GM12878 (cell line): ENCODE data around the gene IGF1R. TPM values are rescaled to one million over a fixed set of nuclear protein-coding genes. Genes with fewer than 3 reads are reported as not detected.

Experiments used
- ATAC-seq: fragments of 200-7000 bp; cut with Tn5 transposase; 3 replicates; pipeline ENCODE4 v1.9.1; 2020; ENCODE audit warnings: mild to moderate bottlenecking, moderate library complexity
- BruUV-seq: library from RNA; stranded (reverse); fragments of 400-500 nt; replicated peaks from 2 replicates; lab custom pipeline; 2021; lab: Mats Ljungman, UMichigan
- CTCF ChIA-PET: fragments of 300-600 bp; sonication (Branson Sonifier 250); formaldehyde crosslinking; extraction: SDS; loops from one replicate; lab custom pipeline; 2021; ENCODE audit warnings: inconsistent platforms; lab: Yijun Ruan, JAX
- POLR2A ChIA-PET: fragments of 350-600 bp; formaldehyde crosslinking; extraction: SDS; loops from one replicate; lab custom pipeline; 2021; ENCODE audit warnings: inconsistent platforms; lab: Charles Lee
- RAD21 ChIA-PET: fragments of 300-600 bp; sonication (Branson Sonifier 250); formaldehyde crosslinking; loops from one replicate; lab custom pipeline; 2023; ENCODE audit warnings: antibody characterized with exemption; ENCODE audit not compliant: unreplicated experiment; lab: Charles Lee
- SMC1A ChIA-PET: fragments of 300-600 bp; sonication (Branson Sonifier 250); formaldehyde crosslinking; loops from one replicate; lab custom pipeline; 2023; ENCODE audit not compliant: unreplicated experiment, uncharacterized antibody; lab: Charles Lee
- DNase-seq: peaks from one replicate; pipeline ENCODE4 v3.0.0-alpha.2; 2011; ENCODE audit warnings: low read depth, low spot score
- FAIRE-seq: peaks from 3 replicates; lab custom pipeline; 2011; peaks lifted over from hg19 to GRCh38; lab: Jason Lieb, UNC
- H2AFZ ChIP-seq: 2 replicates; pipeline ENCODE4 v1.6.0; 2011; ENCODE audit warnings: low read depth, low read length, control low read depth; ENCODE audit not compliant: control insufficient read depth
- H3K27ac ChIP-seq: 2 replicates; pipeline ENCODE4 v1.5.1; 2011; ENCODE audit warnings: control low read depth; ENCODE audit not compliant: control insufficient read depth, insufficient read depth
- H3K27me3 ChIP-seq, 2 experiments: replicated peaks in 1 of 2; 2 replicates each; pipeline versions ENCODE4 v1.6.0 to v1.6.1; 2011; ENCODE audit warnings: low read length in 1 of 2; ENCODE audit not compliant: control insufficient read depth in 2 of 2, insufficient read depth in 2 of 2
- H3K36me3 ChIP-seq, 2 experiments: 2 replicates each; pipeline ENCODE4 v1.5.1; 2011; ENCODE audit warnings: low read length in 1 of 2; ENCODE audit not compliant: control insufficient read depth in 2 of 2, insufficient read depth in 2 of 2
- H3K4me1 ChIP-seq: 2 replicates; pipeline ENCODE4 v1.6.1; 2011; ENCODE audit warnings: mild to moderate bottlenecking, low read length, moderate library complexity, mixed read lengths; ENCODE audit not compliant: control insufficient read depth, insufficient read depth
- H3K4me2 ChIP-seq: 2 replicates; pipeline ENCODE4 v1.6.0; 2011; ENCODE audit warnings: control low read depth; ENCODE audit not compliant: control insufficient read depth, insufficient read depth
- H3K4me3 ChIP-seq: fragments of 200-600 bp; sonication (generic); 2 replicates; pipeline ENCODE4 v1.5.1; 2016
- H3K79me2 ChIP-seq: 2 replicates; pipeline ENCODE4 v1.6.0; 2011; ENCODE audit warnings: low read length; ENCODE audit not compliant: control insufficient read depth, insufficient read depth
- H3K9ac ChIP-seq: 2 replicates; pipeline ENCODE4 v1.8.0; 2011; ENCODE audit warnings: low read length, control low read depth, mixed read lengths; ENCODE audit not compliant: control insufficient read depth, insufficient read depth
- H3K9me3 ChIP-seq: replicated peaks from 3 replicates; pipeline ENCODE4 v1.5.1; 2011; ENCODE audit warnings: mild to moderate bottlenecking, low read length; ENCODE audit not compliant: control insufficient read depth, insufficient read depth
- H4K20me1 ChIP-seq: 2 replicates; pipeline ENCODE4 v1.6.0; 2011; ENCODE audit not compliant: control insufficient read depth, insufficient read depth
- HDAC2 ChIP-seq: fragments of 200-600 bp; sonication (generic); IDR thresholded peaks from 2 replicates; pipeline ENCODE4 v1.6.1; 2017
- MTA3 ChIP-seq: IDR thresholded peaks from 2 replicates; pipeline ENCODE4 v1.6.1; 2012; ENCODE audit warnings: low read length, inconsistent platforms, borderline replicate concordance
- SIN3A ChIP-seq: IDR thresholded peaks from 2 replicates; pipeline ENCODE4 v1.6.1; 2012; ENCODE audit warnings: low read depth, low read length, improper control_type of control experiment
- WGBS: methylation state at CpG from one replicate; pipeline ENCODE4 v1.1.6; 2016; ENCODE audit warnings: low lambda C conversion rate; ENCODE audit not compliant: insufficient replicate concordance, insufficient coverage; ENCODE audit errors: missing lambda C conversion rate; 5-methylcytosine and 5-hydroxymethylcytosine counted together
- in situ Hi-C: fragments of 300-500 bp; cut with MboI; formaldehyde crosslinking; loops from 9 replicates; pipeline ENCODE4 v1.14.3; 2018; ENCODE audit warnings: mixed read lengths
- intact Hi-C: fragments of 100-400 bp; cut with micrococcal nuclease; formaldehyde crosslinking; loops from one replicate; pipeline ENCODE4 v1.14.2; 2022; ENCODE audit not compliant: unreplicated experiment
- polyA plus RNA-seq, 11 experiments: library from polyadenylated mRNA; depleted of rRNA in 4 of 11; unstranded in 6 of 11; stranded (reverse) in 5 of 11; fragments of >200 nt; fragmentation: Nextera tagmentation in 4 of 11; fragmentation: Illumina TruSeq in 1 of 11; extraction: Ambion mirVana in 4 of 11; extraction: Trizol in 1 of 11; gene quantifications; 1 replicate in 1 of 11; 2 replicates in 10 of 11; pipeline versions ENCODE4 v1.2.1 to v1.2.3, GENCODE V29; 2011 to 2016; ENCODE audit warnings: inconsistent platforms in 2 of 11, missing spikeins in 2 of 11, low read depth in 1 of 11
- total RNA-seq, 4 experiments: library from RNA; depleted of rRNA in 3 of 4; stranded (reverse); fragments of >200 nt in 3 of 4; fragmentation: Illumina TruSeq in 1 of 4; extraction: Trizol in 1 of 4; gene quantifications; 2 replicates each; pipeline versions ENCODE4 v1.2.1 to v1.2.3, GENCODE V29; 2013 to 2021
- TF ChIP-seq, protein P1 (sequence below): fragments of 450-650 bp; IDR thresholded peaks from 2 replicates; pipeline ENCODE4 v1.6.1; 2017; ENCODE audit warnings: mild to moderate bottlenecking, low read depth, inconsistent platforms; ENCODE audit not compliant: poor library complexity, severe bottlenecking

Gene IGF1R
- total and polyA plus RNA-seq, 10 of the 15 experiments (the other 5 are each of a cell fraction or from before 2014, with no cell fraction given) = 0.03 to 2.7 (median 0.66) TPM

DNA sequence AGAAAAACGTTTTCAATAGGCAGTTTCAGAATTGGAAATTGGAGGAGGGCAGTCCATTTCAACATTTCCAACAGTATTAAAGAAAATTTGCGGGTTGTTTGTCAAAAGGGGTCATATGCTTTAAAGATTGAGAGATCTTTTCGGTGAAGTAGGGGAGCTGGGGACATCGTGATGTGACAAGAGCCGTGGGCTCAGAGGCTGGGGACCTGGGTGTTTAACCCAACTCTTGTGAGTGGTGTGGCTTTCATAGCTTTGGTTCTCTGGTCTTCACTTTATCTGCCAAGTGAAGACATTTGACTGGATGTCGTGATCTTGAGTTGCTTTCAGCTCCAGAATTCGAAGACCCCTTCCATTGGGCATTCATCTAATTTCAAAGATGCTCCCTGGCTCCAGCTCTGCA is 226.0 kb downstream of the IGF1R start:
- H3K79me2 ChIP-seq = no peaks in the 10 kb centered on the region

More for the DNA sequence above, 226.0 kb downstream of the IGF1R start:
- peaks cover 5% of the 10 kb centered on the region; the same call in 1 of the 2 replicates for H3K4me1 ChIP-seq
- POLR2A ChIA-PET = interaction anchor here (0.7 kb wide), 1 partner anchor 8 kb away, joined by 4 read pairs; no protein-coding TSS in a partner anchor
- SMC1A ChIA-PET = interaction anchor here (0.6 to 1.9 kb wide), 5 partner anchors 31 to 230 kb away, joined by 3 to 6 read pairs (median 3); no protein-coding TSS in a partner anchor
- RAD21 ChIA-PET = interaction anchor here (0.7 to 1.0 kb wide), 2 partner anchors 187 to 202 kb away, joined by 3 to 4 read pairs; no protein-coding TSS in a partner anchor
- no peak overlapping the region for H3K9ac ChIP-seq
- H3K27ac ChIP-seq = no peak overlapping the region
- H4K20me1 ChIP-seq = no peaks in the 10 kb centered on the region
- intact Hi-C loops = no loop called here
- FAIRE-seq (no peak), DNase-seq (no peak), ATAC-seq (no peak)
- no TSS peak for BruUV-seq
- CTCF ChIA-PET = interaction anchor here (1.1 to 5.4 kb wide), 5 partner anchors 7 to 339 kb away, joined by 3 to 26 read pairs (median 3); no protein-coding TSS in a partner anchor
- H3K4me3 ChIP-seq = no peak overlapping the region
- no peak overlapping the region for H2AFZ ChIP-seq
- no peaks in the 10 kb centered on the region for H3K9me3 ChIP-seq
- WGBS = 48% methylated on average over 7 of the region's 7 CpGs
- 0 out of 2 replicates have a peak overlapping the region, but pooled peaks have one; percentile 9 for H3K4me2 ChIP-seq
- H3K27me3 ChIP-seq = no peaks in the 10 kb centered on the region
- TF ChIP-seq, protein P1, sequence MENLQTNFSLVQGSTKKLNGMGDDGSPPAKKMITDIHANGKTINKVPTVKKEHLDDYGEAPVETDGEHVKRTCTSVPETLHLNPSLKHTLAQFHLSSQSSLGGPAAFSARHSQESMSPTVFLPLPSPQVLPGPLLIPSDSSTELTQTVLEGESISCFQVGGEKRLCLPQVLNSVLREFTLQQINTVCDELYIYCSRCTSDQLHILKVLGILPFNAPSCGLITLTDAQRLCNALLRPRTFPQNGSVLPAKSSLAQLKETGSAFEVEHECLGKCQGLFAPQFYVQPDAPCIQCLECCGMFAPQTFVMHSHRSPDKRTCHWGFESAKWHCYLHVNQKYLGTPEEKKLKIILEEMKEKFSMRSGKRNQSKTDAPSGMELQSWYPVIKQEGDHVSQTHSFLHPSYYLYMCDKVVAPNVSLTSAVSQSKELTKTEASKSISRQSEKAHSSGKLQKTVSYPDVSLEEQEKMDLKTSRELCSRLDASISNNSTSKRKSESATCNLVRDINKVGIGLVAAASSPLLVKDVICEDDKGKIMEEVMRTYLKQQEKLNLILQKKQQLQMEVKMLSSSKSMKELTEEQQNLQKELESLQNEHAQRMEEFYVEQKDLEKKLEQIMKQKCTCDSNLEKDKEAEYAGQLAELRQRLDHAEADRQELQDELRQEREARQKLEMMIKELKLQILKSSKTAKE = no peak
- TF ChIP-seq SIN3A (no peak), MTA3 (no peak), HDAC2 (no peak)
- H3K36me3 ChIP-seq = no peaks in the 10 kb centered on the region
- in situ Hi-C loops = no loop called here
